Suppressor macrophage treated with lipopolysaccharide for 4 hours (primary cell): ENCODE results near the gene NBPF1.
"Not testable (repeated sequence)": the region's sequence is repeated elsewhere in the genome, so short reads cannot be mapped to it uniquely, and the experiment has no call there.

Source experiments
- DNase-seq: peaks from one replicate; pipeline ENCODE4 v3.0.0-alpha.2; 2020

Gene NBPF1

DNA sequence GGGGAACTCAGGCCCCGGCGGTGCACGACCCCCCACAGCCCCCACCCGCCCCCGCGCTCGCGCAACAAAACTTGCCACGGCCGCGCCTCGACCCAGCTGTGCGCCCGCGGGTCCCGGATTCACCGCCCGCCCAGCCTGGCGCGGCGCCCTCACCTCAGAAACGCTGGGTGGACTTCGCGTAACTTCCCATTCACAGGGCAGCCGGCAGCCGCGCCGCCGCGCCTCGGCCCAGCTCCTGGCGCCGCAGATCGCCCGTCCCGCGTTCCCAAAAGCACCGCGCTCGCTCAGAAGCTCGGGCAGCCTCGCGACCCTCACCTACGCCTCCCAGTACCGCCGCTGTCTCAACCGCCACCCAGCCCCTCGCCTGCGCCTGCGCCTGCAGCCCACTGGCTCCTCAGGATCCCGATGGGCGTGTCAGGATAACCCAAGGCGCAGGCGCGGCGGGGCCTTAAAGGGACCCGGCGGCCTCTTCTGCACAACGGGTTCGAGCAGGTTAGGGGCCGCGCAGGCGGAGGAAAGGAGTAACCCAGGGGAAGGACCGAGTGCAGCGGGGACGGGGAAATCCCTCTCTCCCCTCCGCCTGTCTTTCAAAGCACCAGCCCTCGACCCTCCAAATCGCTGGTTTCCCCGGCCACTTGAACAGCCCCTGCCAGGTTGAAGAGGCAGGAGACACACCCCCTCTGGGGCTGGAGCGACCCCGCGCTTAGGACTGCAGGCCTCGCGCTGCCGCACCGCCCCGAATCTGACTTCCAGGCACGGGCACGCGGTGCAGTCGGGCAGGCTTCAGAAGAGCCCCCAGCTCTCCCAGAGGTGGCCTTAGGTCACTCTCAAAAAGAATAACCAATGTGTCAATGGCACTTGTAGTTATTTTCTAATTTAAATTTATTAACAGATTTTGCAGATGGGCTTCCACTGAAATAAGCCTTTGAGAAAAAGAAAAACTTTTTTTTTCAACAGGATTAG, at the start of gene NBPF1:
TSS of gene NBPF1 (minus strand) at position 380 of the 963 bp plus-strand sequence.
- peak; percentile 99 for DNase-seq

- not testable (repeated sequence) for DNase-seq
These were observed 44.9 kb upstream of the NBPF1 start for GRCh38 chr1:16658234-16658633.

DNA sequence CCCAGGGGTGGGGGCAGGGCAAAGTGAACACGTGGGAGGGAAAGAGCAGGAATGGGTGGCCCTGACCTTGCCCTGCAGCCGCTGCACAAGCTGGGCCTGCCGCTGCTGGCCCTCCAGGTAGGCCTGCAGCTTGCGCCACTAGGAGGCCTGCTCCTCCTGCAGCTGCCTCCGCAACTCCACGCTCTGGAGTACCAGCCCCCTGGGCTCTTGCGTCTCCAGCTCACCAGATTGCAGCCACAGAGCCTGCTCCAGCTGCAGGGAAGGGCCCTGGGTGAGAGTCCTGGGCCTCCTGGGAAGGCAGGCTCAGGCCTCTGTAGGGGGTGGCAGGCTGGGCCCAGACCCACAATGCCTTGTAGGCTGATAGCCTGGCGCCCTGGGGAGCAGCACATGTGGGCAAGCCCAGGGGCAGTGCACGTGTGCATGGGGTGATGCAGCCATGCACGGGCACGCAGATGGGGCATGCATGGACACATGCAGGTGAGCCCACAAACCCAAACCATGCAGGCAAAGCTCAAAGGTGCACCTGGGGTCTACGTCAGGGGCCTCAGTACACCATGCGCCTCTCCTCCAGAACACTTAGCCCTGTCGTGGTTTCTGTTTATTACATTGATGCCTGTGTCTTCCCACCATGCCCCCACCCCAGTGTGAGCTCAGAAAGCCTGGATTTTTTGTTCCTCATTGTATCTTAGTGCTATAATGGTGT, 43.8 kb upstream of the NBPF1 start:
- DNase-seq, result not testable (repeated sequence)

DNA sequence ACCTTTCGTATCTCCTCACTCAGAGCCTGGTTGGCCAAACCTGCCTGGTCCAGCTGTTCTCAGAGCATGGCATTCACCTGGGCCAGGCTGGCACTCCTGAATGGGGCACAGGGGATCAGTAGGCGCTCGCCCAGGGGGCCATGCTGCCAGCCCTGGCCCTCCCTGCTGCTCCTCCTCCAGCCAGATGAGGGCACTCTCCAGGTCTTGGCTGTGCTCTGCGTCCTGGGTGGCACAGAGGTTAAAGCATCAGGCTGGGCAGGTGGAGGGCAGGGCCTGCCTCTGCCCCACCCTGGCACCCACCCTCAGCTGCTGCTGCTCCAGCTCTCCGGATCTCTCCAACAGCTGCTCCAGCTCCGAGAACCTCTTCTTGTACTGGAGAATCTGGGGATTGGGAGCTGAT, 43.2 kb upstream of the NBPF1 start:
- not testable (repeated sequence) for DNase-seq

GRCh38 chr1:16651560-16651959, 38.2 kb upstream of the NBPF1 start:
- not testable (repeated sequence) for DNase-seq

DNA sequence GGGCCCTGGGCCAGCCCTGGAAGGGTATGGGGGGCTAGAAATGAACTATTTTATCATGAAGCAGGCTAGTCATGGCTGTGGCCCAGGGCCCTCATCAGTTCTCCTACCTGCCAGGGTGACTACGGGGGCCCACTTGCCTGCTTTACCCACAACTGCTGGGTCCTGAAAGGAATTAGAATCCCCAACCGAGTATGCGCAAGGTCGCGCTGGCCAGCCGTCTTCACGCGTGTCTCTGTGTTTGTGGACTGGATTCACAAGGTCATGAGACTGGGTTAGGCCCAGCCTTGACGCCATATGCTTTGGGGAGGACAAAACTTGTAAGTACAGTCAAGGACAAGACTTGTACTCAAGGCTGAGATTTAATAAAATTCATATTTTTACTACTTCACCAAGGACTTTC, 36.6 kb upstream of the NBPF1 start:
- not testable (repeated sequence) for DNase-seq

DNA sequence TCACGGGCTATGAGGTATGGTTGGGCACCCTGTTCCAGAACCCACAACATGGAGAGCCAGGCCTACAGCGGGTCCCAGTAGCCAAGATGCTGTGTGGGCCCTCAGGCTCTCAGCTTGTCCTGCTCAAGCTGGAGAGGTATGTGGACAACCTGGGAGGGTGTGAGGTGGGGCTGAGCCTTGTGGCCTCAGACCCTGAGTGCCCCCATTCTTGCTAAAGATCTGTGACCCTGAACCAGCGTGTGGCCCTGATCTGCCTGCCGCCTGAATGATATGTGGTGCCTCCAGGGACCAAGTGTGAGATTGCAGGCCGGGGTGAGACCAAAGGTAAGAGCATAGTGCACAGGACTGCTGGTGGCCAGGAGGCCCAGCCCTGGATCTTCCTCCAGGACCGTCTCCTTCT, 36.0 kb upstream of the NBPF1 start:
- not testable (repeated sequence) for DNase-seq

DNA sequence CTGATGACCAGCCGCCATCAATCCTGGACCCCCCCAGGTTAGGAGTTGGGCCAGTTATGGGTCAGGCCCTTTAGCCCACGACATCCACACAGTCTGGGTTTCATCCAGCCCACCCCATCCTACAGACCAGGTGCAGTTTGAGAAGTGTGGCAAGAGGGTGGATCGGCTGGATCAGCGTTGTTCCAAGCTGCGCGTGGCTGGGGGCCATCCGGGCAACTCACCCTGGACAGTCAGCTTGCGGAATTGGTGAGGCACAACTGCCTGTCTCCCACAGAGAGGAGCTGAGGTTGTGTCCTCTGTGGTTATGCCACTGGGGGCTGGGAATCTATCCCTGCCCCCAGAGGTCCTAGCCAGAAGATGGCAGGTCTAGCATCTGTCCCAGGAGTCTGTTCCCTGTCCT, 35.4 kb upstream of the NBPF1 start:
- DNase-seq, result not testable (repeated sequence)

- not testable (repeated sequence) for DNase-seq
These were observed 34.9 kb upstream of the NBPF1 start for GRCh38 chr1:16648250-16648649.

GRCh38 chr1:16647179-16648176, 34.1 kb upstream of the NBPF1 start:
- DNase-seq, result not testable (repeated sequence)

DNA sequence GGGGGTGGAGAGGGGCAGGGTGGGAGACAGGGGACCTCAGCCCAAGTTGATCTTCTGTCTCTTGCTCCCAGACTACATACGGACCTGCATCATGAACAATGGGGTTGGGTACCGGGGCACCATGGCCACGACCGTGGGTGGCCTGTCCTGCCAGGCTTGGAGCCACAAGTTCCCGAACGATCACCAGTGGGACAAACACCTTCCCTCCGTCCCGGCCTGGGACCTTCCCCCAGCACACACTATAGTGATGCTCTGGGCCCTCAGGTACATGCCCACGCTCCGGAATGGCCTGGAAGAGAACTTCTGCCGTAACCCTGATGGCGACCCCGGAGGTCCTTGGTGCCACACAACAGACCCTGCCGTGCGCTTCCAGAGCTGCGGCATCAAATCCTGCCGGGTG, 33.4 kb upstream of the NBPF1 start:
- DNase-seq, result not testable (repeated sequence)

- not testable (repeated sequence) for DNase-seq
These were observed 32.8 kb upstream of the NBPF1 start for GRCh38 chr1:16646061-16646664.

DNA sequence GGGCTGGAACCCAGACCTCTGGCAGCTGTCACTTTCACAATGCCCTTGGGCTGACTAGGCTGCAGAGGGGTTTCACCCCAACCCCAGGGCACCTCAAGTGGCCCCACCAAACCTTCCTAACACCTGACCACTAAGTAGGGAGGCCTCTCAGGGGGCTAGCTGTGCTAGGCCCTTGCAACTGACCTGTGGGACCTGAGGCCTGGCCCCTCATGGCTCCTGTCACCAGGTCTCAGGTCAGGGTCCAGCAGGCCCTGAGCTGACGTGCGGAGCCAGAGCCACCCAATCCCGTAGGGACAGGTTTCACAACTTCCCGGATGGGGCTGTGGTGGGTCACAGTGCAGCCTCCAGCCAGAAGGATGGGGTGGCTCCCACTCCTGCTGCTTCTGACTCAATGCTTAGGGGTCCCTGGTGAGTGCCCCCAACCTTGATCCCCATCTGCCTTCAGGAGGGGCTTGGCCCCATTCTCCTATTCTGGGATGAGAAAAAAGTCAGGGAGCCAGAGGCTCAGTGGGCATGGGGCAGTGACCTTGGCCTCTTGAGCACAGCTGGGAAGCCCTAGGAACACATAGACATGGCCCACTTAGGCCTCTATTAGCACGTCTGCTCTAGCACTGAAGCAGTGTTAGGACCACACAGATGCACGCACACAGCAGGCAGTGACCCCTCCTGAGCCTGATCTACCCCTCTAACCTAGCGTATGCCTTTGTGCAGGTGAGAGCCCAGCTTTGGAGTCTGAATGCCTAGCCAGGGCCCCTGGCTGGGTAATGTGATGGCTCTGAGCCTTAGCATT, 32.1 kb upstream of the NBPF1 start:
- not testable (repeated sequence) for DNase-seq

DNA sequence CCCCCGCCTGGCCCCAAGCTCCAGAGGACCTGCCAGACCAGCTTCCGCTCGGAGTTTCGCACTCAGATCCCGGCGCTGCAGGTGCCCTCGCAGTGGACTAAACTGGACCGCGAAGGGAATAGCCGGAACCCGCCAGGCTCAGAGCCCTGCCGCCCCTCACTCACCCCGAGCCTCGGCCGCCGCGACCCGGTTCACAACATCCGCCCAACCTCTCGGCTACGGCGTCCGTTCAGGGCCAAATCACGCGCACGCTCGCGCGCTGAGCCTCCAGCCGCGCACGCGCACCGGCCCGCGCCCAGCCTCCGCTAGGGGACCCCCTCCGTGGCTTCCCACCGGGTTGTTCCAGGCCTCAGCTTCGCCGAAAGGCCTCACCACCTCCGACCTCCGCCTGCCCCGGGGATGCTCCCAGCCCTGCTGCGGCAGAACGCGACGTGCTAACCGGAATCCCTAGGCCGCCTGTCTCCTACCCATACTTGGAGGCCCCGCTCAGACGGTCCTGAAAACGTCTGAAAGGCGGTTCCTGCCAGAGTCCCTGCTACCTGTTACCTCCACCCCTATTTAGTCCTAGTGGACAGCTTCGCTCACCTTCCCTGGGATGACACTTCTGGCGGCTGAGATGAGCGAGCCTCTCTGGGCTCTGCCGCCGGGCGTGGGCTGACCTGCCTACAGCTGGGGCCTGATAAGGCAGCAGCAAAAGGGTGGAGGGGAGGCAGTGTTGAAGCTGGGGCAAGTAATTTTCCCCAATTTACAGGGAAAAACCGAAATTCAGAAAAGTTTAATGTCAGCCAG, 31.3 kb upstream of the NBPF1 start:
- DNase-seq, result peak; percentile 99

- DNase-seq, result peak; percentile 19
These were observed 30.8 kb upstream of the NBPF1 start for GRCh38 chr1:16644193-16644481.

DNA sequence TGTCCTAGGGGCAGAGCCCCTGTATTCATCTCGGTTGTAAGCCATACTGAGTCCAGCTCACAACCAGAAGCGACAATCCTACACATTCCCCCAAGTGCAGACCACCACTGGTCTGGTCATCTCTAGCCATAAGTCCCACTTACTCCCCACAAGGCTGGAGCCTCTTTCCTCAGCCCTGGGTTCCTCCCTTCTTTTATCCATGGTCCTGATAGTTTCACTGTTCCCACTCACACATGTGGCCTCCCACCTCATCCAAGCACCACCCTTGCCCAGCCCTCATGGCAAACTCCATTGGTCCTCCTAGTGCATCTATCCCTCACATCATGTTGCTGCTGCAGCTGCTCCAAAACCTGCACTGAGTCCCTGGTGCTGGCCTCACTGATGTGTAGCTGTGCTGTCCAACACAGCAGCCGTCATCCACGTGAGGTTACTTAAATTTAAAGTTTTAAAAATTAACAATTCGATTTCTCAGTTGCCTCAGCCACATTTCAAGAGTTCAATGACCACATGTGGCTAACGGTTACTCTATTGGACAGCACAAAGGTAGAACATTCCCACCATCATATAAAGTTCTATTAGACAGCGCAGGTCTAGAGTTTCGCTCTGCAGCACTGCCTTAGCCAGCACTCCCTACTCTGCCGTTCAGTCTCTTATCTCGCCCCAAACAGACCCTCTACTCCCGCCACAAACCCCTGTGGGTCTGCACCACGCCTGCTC, 30.3 kb upstream of the NBPF1 start:
- DNase-seq, result not testable (repeated sequence)

DNA sequence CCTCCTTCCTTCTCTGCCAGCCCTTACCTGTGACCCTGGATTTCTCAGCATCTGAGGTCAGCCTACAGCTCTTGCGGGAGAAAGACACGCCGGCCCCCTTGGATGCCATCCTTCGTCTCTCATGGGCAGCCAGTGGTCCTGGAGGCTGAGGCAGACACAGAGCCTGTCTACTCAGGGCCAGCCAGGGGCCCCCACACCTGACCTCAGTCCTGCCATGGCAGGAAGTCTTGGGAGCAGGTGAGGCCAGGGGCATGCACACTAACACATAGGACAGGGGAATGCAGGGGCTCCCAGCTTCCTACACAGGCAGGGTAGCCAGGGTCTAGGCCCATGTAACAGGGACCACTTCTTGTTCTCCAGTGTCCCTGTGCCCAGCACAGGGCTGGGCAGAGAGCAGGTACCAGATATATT, 29.6 kb upstream of the NBPF1 start:
- not testable (repeated sequence) for DNase-seq

- DNase-seq, result not testable (repeated sequence)
These were observed 28.9 kb upstream of the NBPF1 start for GRCh38 chr1:16642025-16642966.
